Neuronal stem cell (in vitro differentiated cells): ENCODE data around the gene SPEM3.

ENCODE experiments used
- DNase-seq: peaks from one replicate; pipeline ENCODE4 v3.0.0-alpha.2; 2013; ENCODE audit warnings: low spot score
- H2AFZ ChIP-seq: one replicate; pipeline ENCODE4 v1.6.1; 2013; ENCODE audit warnings: mild to moderate bottlenecking, low read length, inconsistent platforms
- H2AK5ac ChIP-seq: 2 replicates; pipeline ENCODE4 v1.6.1; 2013; ENCODE audit warnings: low read depth, mild to moderate bottlenecking, inconsistent platforms, low read length, moderate library complexity, mixed read lengths
- H2BK120ac ChIP-seq: 2 replicates; pipeline ENCODE4 v1.6.1; 2013; ENCODE audit warnings: low read depth, mild to moderate bottlenecking, inconsistent platforms, low read length, moderate library complexity, mixed read lengths
- H2BK12ac ChIP-seq: one replicate; pipeline ENCODE4 v1.6.1; 2013; ENCODE audit warnings: low read length, inconsistent platforms
- H2BK15ac ChIP-seq: 2 replicates; pipeline ENCODE4 v1.6.1; 2013; ENCODE audit warnings: mild to moderate bottlenecking, low read length, inconsistent platforms, mixed read lengths
- H2BK5ac ChIP-seq: one replicate; pipeline ENCODE4 v1.6.1; 2013; ENCODE audit warnings: inconsistent platforms, mild to moderate bottlenecking, low read length, moderate library complexity
- H3K14ac ChIP-seq: one replicate; pipeline ENCODE4 v1.6.1; 2013; ENCODE audit warnings: low read length, inconsistent platforms
- H3K18ac ChIP-seq: 2 replicates; pipeline ENCODE4 v1.6.1; 2013; ENCODE audit warnings: low read length, inconsistent platforms
- H3K23ac ChIP-seq: 2 replicates; pipeline ENCODE4 v1.6.1; 2013; ENCODE audit warnings: low read depth, mild to moderate bottlenecking, mixed read lengths, low read length, inconsistent platforms; ENCODE audit not compliant: poor library complexity
- H3K27ac ChIP-seq: replicated peaks from 3 replicates; pipeline ENCODE4 v1.5.1; 2013; ENCODE audit warnings: low read length, inconsistent platforms
- H3K27me3 ChIP-seq, 3 experiments: 2 replicates each; pipeline ENCODE4 v1.6.1; 2013; ENCODE audit warnings: low read length in 3 of 3, mild to moderate bottlenecking in 2 of 3, inconsistent platforms in 1 of 3, low read depth in 1 of 3, mixed read lengths in 1 of 3, moderate library complexity in 1 of 3; ENCODE audit not compliant: control insufficient read depth in 3 of 3, insufficient read depth in 3 of 3
- H3K36me3 ChIP-seq, 2 donors: replicated peaks in 1 of 2; 2 replicates each; pipeline ENCODE4 v1.6.1; 2013; ENCODE audit warnings: low read length in 2 of 2; ENCODE audit not compliant: control insufficient read depth in 2 of 2, insufficient read depth in 2 of 2
- H3K4ac ChIP-seq: 2 replicates; pipeline ENCODE4 v1.6.1; 2013; ENCODE audit warnings: inconsistent platforms, mild to moderate bottlenecking, low read length, moderate library complexity
- H3K4me1 ChIP-seq, 2 donors: 1 replicate in 1 of 2; 2 replicates in 1 of 2; pipeline ENCODE4 v1.6.1; 2013; ENCODE audit warnings: low read length in 2 of 2, low read depth in 1 of 2; ENCODE audit not compliant: control insufficient read depth in 2 of 2, insufficient read depth in 1 of 2
- H3K4me2 ChIP-seq: one replicate; pipeline ENCODE4 v1.6.1; 2013; ENCODE audit warnings: mild to moderate bottlenecking, low read length, inconsistent platforms; ENCODE audit not compliant: insufficient read depth, poor library complexity, severe bottlenecking
- H3K4me3 ChIP-seq, 2 donors: 2 replicates each; pipeline ENCODE4 v1.5.1; 2013; ENCODE audit warnings: low read length in 2 of 2, mild to moderate bottlenecking in 2 of 2, inconsistent platforms in 1 of 2, moderate library complexity in 1 of 2
- H3K79me1 ChIP-seq: one replicate; pipeline ENCODE4 v1.6.1; 2013; ENCODE audit warnings: low read depth, mild to moderate bottlenecking, inconsistent platforms, low read length, moderate library complexity
- H3K9ac ChIP-seq: one replicate; pipeline ENCODE4 v1.6.1; 2013; ENCODE audit warnings: mild to moderate bottlenecking, low read depth, low read length, inconsistent platforms; ENCODE audit not compliant: poor library complexity
- H3K9me3 ChIP-seq, 2 donors: replicated peaks in 1 of 2; 2 replicates each; pipeline versions ENCODE3 to v1.6.1; 2013; ENCODE audit warnings: low read length in 2 of 2, mild to moderate bottlenecking in 2 of 2, inconsistent platforms in 1 of 2, low read depth in 1 of 2, mixed read lengths in 1 of 2, moderate library complexity in 1 of 2; ENCODE audit not compliant: control insufficient read depth in 2 of 2, insufficient read depth in 1 of 2
- H4K8ac ChIP-seq: one replicate; pipeline ENCODE4 v1.6.1; 2013; ENCODE audit warnings: low read depth, mild to moderate bottlenecking, inconsistent platforms, low read length, moderate library complexity
- H4K91ac ChIP-seq: one replicate; pipeline ENCODE4 v1.6.1; 2013; ENCODE audit warnings: low read length, low read depth, mild to moderate bottlenecking, inconsistent platforms; ENCODE audit not compliant: poor library complexity
- WGBS, 2 donors: extraction: QIAGEN DNeasy Blood & Tissue Kit; methylation state at CpG; one replicate each; pipeline ENCODE4 v1.1.7; 2013; ENCODE audit warnings: missing lambda C conversion rate in 2 of 2, mixed read lengths in 1 of 2; ENCODE audit not compliant: insufficient read length in 2 of 2, insufficient replicate concordance in 1 of 2; ENCODE audit errors: extremely low coverage in 2 of 2; 5-methylcytosine and 5-hydroxymethylcytosine counted together

The SPEM3 gene

GRCh38 chr17:7388856-7389255 is 39.8 kb upstream of the SPEM3 start:
- H3K4ac ChIP-seq: no peak overlapping the region
- no peak overlapping the region for H3K18ac ChIP-seq
- no peaks in the 10 kb centered on the region for H3K79me1 ChIP-seq
- H3K9ac ChIP-seq: no peak overlapping the region
- no peak overlapping the region for H2AK5ac ChIP-seq
- H4K8ac ChIP-seq: no peak overlapping the region
- H2AFZ ChIP-seq: no peak overlapping the region
- no peak for DNase-seq
- peaks cover 13 to 38% of the 10 kb centered on the region in 2 donors for H3K36me3 ChIP-seq
- no peak overlapping the region for H2BK15ac ChIP-seq
- no peak overlapping the region for H3K14ac ChIP-seq
- peaks cover 0 to 10% (median 8%) of the 10 kb centered on the region in 3 experiments for H3K27me3 ChIP-seq
- H3K4me3 ChIP-seq: no peak overlapping the region
- H2BK12ac ChIP-seq: no peak overlapping the region
- H3K27ac ChIP-seq: no peak overlapping the region
- no CpG with 5 or more reads among the region's 10 CpGs for WGBS, 2 donors
- no peak overlapping the region for H3K4me2 ChIP-seq
- peaks cover 2 to 7% of the 10 kb centered on the region in 2 donors for H3K4me1 ChIP-seq
- H3K9me3 ChIP-seq: no peaks in the 10 kb centered on the region
- no peak overlapping the region for H4K91ac ChIP-seq
- H2BK5ac ChIP-seq: no peak overlapping the region
- H3K23ac ChIP-seq: no peak overlapping the region
- no peak overlapping the region for H2BK120ac ChIP-seq

DNA sequence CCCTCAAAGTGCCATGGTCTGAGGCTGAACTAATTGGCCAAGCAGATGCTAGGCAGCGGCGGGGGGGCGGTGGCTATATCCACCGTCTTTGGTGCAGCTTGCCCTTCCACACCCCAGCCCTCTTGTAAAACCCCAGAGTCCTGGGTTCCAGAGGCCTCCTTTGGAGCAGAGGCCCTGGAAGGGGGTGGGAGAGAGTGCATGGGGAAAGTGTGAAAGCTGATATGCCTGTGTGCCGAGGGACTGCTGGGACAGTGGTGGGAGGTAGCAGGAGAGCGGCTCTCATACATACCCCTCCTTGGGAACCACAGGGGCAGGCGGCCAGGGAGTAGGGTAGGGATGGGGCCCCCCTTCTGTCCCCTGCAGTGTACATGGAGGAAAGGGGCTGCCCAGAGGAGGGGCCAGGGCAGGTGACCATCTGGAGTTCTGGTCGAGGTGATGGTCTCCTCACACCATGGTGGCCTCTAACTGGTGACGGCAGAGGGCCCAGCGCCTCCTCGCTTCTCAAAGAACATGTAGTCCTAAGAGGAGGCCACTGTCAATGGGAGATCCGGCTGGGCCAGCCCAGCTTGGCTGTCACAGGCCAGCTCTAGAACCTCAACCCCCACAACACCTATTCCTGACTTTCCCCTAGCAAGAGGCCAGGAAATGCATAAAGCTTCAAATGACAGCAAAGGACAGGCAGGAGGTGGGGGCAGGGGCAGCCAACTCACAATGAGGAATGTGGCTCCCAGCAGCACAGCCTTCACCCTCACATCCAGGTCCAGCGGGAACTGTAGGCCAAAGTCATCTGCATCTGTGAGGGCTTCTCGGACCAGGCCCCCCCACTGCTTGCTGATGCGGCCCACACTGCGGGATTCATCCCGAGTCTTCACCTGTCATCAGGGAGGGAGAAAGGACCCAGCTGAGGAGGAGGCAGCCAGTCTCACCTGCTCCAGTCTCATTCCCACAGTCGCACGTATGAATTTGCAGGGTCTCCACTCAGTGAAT is 38.4 kb upstream of the SPEM3 start:
- Histone ChIP-seq H2AK5ac (no peak overlapping the region), H3K27me3 (no peaks in the 10 kb centered on the region), H2AFZ (no peak overlapping the region), H3K4me3 (no peak overlapping the region), H3K9ac (no peak overlapping the region), H4K91ac (no peak overlapping the region), H2BK120ac (no peak overlapping the region), H3K27ac (no peak overlapping the region), H3K4me1 (peaks cover 3 to 7% of the 10 kb centered on the region in 2 donors), H3K23ac (no peak overlapping the region), H3K18ac (no peak overlapping the region), H2BK5ac (no peak overlapping the region), H2BK15ac (no peak overlapping the region), H3K36me3 (peaks cover 13 to 38% of the 10 kb centered on the region in 2 donors), H3K4me2 (no peak overlapping the region), H2BK12ac (no peak overlapping the region), H3K14ac (no peak overlapping the region), H4K8ac (no peak overlapping the region), H3K79me1 (no peaks in the 10 kb centered on the region), H3K9me3 (no peaks in the 10 kb centered on the region), H3K4ac (no peak overlapping the region)
- no CpG with 5 or more reads among the region's 19 CpGs for WGBS, 2 donors
- DNase-seq: no peak

DNA sequence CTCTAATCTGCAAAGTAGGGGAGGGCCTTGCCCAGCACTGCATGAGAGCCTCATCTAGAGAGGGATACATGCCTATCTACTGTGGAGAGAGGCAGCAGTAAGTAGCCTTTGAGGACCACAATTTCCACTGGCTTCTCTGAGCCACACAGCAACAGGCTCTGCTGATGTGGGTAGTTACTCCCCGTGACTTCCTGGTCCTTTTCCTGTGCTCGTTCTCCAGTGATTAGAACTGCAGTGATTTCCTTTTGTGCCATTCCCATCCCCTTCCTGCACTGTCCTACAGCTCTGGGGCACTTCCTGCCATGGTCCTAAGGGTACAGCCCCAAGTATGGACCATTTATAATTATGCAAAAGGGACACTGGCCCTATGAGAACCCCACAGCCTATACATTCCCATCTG is 37.4 kb upstream of the SPEM3 start:
- Histone ChIP-seq H3K36me3 (peaks cover 13 to 38% of the 10 kb centered on the region in 2 donors), H3K14ac (no peak overlapping the region), H2BK5ac (no peak overlapping the region), H3K4me2 (no peak overlapping the region), H3K27me3 (no peaks in the 10 kb centered on the region), H4K8ac (no peak overlapping the region), H3K18ac (no peak overlapping the region), H3K4me1 (peaks cover 3 to 7% of the 10 kb centered on the region in 2 donors), H3K27ac (no peak overlapping the region), H2BK120ac (no peak overlapping the region), H3K9me3 (peaks cover 0 to 1% of the 10 kb centered on the region in 2 donors), H2BK12ac (no peak overlapping the region), H3K4me3 (no peak overlapping the region), H2AK5ac (no peak overlapping the region), H3K79me1 (no peaks in the 10 kb centered on the region), H2AFZ (no peak overlapping the region), H3K4ac (no peak overlapping the region), H3K23ac (no peak overlapping the region), H3K9ac (no peak overlapping the region), H2BK15ac (no peak overlapping the region), H4K91ac (no peak overlapping the region)
- WGBS, 2 donors: no CpG with 5 or more reads among the region's 2 CpGs
- DNase-seq: no peak
